Right renal pelvis (tissue), 4 donors: ENCODE data around the gene RECQL5. TPM values are rescaled to one million over a fixed set of nuclear protein-coding genes. Genes with fewer than 3 reads are reported as not detected.
"Not testable (repeated sequence)": the region's sequence is repeated elsewhere in the genome, so short reads cannot be mapped to it uniquely, and the experiment has no call there.

ENCODE experiments used
- DNase-seq, 4 donors: peaks; one replicate each; pipeline ENCODE4 v3.0.0-alpha.2; 2013; ENCODE audit warnings: low read depth in 4 of 4, low spot score in 3 of 4, missing footprints in 1 of 4
- polyA plus RNA-seq, 4 donors: library from polyadenylated mRNA; unstranded; fragments of 120-200 nt; gene quantifications; one replicate each; pipeline ENCODE4 v1.2.1, GENCODE V29; 2013; ENCODE audit not compliant: insufficient read length in 4 of 4

The RECQL5 gene
- polyA plus RNA-seq, 4 donors, result 33.7 to 46.5 (median 38.7) TPM

DNA sequence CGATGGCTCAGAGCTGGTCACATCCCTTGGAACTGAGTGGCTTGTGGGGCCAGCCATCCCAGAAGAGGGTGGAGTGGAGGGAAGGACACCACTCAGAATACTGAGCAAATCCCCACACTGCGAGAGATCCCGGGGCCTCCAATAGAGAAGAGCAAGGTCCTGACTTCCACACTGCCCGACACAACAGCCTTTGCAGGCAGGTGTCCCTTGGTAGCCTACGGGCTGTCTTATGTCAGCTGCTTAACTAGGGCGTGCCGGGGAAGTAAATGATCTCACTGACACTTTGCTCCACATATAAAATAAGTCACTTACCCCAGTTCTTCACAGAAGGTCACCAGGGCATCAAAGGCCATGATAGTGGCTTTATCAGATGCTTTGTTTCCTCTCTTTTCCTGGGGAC lies 16.1 kb downstream of the RECQL5 start:
- DNase-seq, result no peak

DNA sequence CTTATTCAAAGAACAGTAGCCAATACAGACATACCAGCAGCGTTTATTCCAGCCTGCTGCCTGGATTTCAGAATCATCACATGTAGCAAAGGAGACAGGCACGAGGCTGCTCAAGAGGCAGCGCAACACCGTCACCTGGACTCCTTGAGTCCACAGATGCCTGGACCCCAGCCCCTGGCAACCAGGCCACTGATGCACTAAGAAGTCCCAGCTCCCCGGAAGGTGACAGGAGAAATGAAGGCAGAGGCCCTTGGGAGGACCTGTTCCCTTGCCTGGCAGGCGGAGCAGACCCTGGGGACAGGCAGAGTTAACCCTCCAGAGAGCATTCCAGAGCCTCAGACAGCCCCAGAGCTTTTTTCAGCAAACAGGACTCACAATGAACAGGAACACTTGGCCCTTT lies 17.3 kb downstream of the RECQL5 start:
- no peak for DNase-seq

DNA sequence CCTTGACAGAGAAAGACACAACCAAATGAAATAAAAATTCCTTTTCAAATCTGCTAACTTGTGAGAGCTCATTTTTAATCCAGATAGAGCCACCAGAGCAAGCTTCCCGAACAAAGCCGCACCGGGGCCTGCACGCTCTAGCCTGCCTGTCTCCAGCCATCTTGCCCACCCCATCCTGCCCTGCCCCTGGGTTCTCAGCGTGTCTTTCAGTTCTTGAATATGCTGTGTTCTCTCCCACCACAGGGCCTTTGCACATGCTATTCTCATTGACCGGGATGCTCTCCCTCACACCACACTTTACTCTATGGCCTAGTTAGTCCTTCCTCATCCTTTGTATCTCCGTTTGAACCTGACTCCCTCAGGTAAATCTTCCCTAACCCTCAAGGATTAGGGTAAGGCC lies 19.0 kb downstream of the RECQL5 start:
- no peak for DNase-seq

DNA sequence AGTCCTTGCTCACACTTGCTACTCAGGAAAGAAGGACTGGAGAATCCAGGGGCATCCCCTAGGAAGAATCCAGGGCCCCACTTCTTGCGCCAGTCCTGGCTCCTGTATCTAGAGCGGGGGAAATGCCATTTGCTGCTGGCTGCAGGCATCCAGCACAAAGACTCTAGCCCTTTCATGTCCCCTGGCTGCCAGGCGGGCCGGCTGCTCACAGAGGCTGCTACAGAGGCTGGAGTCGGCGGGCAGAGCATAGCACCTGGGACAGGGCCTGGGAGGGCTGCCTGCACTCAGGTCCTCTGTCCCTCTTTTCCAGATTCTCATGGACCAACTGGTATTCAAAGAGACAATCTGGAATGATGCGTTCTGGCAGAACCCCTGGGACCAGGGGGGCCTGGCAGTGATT lies 19.9 kb downstream of the RECQL5 start:
- no peak for DNase-seq

DNA sequence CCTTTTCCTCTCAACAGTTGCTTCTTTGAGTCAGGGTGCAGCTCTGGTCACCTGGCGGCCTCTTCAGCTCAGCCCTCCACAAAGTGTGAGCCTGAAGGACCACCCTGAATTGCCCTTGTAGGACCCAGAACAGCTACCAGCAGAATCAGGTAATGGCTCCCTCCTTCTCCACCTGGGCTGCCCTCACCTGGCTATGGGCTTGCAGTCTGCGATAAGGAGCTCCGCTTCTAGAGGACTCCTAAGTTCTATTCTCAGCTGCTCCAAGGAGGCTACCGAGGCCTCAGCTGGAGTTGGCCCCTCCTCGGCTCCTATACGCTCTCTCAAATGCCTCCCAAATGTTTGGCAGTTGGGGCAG lies 20.3 kb downstream of the RECQL5 start:
- DNase-seq, result no peak

DNA sequence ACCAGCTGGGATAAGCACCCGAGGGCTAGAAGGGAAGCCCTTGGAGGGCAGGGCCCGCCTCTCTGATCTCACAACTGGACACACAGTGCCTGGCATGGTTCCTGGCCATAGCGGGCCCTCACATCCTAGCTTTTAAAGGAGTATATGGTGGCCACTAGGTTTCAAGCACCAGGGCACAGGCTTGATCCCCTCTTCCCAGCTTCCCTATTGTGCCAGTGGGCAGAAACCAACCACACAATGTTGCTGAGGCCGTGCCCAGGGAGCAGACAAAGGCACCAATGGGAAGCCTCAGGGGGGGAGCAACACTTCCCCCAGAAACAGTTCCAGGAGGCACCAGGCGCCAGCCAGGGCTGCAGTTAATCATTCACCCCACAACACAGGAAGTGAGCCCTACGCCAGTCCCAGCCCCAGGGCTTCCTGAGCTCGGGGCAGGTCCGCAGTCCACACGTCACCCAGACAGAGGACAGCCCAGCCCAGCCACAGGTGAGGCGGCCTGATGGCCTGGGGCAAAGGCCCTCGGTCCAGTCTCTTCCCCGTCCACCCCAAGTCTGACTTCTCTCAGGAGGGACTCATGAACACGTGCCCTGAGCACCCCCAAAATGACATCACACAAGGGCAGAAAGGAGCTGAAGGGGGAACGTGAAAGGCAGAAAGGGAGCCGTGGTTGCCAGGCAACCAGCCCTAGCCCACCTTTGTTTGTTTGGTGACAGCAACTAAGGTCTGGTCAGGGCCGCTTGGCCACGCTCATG lies 20.9 kb downstream of the RECQL5 start:
- peak in 3 of 4 donors; percentile 53 to 74 (median 72) for DNase-seq

DNA sequence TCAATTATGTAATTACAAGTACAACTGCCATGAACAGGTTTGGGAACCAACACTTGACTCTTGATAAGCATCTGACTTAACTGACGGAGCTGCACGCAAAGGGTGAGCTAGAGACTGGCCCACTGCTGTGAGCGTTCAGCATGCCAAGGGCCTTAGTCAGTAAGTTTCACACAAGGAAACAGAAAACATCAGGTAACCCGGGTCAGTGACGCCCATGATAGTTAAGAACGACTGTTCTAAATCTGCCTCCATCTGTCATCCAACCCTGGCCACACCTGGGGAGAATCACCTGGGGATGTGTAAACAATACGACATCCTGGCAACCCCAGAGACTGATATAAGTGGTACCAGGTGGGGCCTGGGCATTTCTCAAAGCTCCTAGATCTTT lies 21.5 kb downstream of the RECQL5 start:
- no peak for DNase-seq

DNA sequence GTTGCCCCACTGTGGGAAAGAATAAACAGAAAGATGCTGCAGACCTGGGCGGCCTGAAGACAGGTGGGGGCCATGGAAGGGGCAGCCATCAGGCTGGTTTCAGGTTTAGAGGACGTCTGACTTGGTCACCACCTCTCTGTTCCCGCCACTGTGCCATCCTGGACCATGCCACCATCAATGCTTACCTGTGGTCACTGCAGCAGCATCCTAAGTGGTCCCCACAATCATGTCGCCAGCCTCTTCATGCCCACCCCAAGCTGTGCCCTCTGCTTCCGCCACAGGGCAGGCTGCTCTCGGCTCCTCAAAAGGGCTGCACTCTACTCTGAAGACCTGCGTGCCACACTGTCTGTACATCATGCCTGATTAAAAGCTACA lies 23.3 kb downstream of the RECQL5 start:
- DNase-seq, result no peak

DNA sequence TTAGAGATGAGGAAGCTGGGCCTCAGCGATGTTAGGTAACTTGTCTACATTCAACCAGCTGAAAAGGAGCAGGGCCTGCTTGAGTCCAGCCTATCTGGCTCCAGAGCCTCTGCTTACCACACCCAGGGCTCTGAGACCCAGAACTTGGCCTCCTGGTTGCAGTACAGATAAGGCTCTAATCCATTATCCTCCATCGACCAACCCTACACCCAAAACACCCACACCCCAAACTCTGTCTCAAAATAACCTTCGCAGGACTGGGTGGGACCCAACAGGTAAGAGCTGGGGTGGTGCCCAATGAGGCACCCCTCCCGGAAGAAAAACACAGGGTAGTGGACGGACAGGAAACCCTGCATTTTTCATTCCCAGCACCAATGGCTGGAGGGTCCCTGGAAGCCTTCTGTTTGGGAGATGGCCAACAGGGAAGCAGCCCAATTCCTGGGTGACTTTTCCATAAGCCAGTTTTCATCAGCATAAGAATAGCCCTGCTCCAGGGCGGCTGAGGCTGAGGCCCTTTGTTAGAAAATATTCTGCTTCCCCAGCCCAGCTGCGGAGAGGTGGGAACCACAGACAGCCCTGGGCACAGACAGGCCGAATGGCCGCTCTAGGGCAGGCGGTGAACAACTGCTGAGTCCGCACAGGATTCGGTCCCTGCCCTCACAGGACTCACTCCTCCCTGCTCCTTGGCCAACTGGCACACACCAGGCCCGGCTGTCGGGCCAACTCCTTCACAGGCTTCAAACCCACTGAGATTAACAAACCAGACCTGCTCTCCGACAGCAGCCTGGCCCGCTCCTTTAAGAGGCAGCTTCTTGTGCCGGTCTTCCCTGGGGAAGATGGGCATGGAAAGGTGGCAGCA lies 23.9 kb downstream of the RECQL5 start:
- DNase-seq, result no peak

DNA sequence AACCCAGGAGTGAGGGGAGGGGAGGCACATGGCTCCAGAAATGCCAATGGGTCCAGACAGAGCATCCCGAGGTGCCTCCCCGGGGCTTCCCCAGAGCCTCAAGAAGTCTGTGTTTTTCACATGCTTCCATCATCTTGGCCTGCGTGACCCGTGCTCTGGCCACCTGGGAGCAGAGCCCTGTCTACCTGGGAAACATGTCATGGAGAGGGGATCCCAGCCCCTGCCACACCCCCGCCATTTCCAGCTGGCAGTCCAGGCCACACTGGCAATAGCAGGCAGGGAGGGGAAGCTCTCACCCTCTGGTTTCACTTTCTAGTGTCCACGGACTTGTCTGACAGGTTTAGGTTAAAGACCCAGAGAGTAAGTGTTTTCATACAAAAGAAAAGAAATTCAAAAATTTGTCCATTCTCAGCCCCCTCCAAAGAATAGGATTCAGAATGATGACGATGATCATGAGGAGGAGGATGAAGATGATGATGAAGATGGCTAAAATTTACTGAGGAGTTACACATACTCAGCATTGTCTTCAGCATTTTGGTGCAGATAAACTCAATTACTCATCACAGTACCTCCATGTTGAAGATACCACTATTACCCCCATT lies 24.7 kb downstream of the RECQL5 start:
- DNase-seq, result no peak

DNA sequence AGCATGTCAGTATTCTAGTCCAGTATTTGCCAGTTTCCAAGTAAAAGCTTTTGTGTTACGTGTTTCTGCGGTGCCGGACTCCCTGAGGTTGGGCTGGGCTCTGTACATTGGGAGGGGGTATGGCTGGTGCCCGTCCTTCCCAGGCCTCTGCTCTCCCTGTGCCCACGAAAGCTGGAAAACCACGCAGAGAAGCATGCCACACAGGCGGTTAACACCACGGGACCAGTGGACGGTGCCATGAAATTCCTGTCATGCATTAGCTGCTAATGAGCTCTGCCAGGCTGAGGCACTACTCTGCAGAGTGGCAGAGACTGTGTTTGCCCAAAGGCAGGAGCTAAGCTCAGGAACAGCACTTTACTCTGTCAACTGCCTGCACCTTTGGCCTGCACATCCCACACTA lies 25.6 kb downstream of the RECQL5 start:
- DNase-seq, result no peak

DNA sequence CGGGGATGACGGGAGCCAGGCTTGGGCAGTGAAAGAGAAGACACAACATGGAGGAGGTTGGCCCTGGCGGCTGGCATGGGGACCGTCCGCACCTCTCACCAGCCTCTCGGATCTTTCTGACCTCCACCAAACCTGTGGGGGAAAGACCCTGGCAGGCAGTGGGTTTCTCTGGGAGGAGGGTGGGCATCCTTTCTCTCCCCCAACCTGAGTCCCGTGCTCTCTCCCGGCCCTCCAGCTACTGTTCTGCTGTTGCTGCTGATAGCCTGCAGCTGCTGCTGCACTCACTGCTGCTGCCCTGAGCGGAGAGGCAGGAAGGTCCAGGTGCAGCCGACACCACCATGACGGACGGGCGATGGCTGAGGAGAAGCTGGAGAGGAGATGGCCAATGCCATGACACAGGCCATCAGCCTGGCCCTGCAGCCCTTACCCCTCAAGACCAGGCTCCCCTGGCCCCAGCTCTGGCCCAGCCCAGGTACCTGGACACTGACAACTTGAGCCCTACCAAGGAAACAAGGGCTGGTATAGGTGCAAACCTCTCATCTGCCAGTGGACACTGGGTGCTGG lies 26.3 kb downstream of the RECQL5 start:
- no peak for DNase-seq

DNA sequence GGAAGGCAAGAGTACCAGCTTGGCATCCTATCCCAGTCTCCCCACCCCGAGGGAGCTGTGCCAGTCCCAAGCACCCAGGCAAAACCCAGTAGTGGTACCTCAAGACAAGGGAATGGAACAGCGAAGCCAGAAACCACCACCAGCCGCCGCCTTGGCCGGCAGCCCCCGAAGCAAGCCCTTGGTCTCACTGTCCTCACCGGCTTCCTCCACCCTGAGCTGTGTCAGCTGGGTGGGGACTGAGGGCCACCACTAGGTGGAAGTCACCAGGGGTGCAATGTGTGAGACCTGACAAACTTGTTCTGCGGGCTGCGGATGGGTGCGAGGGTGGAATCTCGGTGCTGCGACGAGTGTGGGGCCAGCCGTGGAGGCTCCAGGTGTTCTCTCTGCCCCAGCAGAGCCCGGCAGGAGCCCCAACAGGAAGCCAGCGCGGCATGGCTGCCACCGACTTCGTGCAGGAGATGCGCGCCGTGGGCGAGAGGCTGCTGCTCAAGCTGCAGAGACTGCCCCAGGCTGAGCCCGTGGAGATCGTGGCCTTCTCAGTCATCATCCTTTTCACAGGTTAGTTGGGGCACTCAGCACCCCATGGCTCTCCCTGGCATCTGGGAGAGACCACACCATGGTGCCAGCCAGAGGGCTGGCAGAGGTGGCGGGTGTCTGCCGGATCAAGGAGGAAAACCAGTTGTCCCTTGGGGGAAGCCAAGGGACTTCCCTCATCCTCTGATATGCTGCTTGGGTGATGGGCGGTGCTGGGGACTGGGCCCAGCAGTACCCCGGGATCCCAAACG lies 27.0 kb downstream of the RECQL5 start:
- DNase-seq, result no peak

DNA sequence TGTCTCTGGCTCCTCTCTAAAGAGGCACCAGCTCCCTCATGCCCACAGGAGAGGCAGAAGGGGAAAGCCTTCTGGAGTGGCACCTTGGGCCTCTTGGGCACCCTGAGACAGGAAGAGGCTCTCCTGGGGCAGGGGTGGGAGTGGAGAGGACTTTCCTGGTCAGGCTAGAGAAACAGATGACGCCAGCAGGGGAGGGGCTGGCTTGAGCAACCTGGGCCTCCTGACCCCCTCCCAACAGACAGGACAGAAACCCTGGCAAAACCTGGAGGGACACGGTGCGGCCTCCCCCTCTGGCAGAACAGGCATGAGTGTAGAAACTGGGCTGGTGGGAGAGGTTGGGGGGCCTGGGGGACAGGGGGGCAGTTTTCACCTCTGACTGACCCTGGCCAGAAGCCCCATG lies 27.6 kb downstream of the RECQL5 start:
- no peak for DNase-seq

DNA sequence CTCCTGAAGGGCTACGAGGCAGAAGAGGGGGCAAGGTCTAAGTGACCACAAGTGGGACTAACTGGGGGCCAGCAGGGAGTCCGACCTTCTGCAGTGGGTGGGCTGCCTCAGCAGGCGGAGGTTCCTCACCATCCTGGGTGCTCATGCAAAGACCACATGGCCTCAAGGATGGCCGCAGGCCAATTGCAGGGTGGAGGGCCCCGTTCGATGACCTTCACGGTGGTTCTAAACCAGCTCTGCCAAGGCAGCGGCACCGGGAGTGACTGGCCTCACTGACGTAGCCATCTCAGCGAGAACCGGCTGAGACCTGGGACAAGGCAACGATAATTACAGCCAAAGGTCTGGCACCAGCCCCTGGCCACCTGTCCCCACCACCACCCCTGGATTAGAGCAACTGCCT lies 28.1 kb downstream of the RECQL5 start:
- no peak for DNase-seq

DNA sequence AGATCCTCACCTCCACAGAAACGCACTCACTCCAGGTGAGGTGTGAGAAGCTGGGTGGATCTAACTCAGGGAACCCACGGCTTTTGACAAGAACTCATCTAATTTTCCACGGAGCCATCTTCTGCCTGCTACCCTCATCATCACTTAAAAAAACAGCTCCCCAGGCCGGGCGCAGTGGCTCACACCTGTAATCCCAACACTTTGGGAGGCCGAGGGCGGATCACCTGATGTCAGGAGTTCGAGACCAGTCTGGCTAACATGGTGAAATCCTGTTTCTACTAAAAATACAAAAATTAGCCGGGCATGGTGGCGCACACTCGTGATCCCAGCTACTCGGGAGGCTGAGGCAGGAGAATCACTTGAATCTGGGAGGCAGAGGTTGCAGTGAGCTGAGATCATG lies 28.9 kb downstream of the RECQL5 start:
- not testable (repeated sequence) for DNase-seq

DNA sequence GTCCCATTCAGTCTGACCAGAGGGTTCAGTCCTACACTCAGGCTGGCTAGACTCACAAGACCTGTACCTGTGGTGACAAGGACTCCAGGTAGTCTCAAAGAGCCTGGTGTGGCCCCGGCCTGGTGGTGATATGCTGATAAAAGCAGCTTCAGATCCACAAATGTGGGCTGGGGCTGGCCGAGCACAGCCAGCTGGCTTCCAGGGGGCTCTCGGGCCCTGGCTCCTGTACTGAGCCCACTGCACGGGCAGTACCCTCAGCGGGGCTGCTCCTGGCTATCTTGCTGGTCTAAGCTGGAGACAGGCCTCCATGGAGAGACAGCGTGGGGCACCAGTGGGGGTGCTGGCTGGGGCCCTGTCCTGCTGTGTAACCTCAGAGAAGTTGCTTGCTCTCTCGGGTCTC lies 29.4 kb downstream of the RECQL5 start:
- no peak for DNase-seq

DNA sequence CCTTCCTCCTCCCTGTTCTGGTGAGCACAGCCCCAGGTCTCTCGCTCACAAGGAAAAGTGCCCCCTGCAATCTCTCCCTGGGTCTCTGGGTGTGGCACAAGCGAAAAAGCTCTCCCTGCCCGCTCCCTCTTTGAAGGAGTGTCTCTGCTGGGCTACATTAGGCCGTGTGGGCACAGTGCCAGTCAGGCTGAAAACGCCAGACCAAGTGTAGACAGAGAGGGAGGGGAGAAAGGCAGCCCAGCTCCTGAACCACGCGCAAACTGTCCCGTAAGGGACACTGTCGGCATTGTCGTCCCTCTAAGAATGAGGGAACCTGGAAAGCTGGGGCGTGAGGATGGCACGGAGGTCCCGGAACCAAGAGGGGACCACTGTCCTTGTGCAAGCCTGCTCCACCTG lies 29.8 kb downstream of the RECQL5 start:
- DNase-seq, result no peak

DNA sequence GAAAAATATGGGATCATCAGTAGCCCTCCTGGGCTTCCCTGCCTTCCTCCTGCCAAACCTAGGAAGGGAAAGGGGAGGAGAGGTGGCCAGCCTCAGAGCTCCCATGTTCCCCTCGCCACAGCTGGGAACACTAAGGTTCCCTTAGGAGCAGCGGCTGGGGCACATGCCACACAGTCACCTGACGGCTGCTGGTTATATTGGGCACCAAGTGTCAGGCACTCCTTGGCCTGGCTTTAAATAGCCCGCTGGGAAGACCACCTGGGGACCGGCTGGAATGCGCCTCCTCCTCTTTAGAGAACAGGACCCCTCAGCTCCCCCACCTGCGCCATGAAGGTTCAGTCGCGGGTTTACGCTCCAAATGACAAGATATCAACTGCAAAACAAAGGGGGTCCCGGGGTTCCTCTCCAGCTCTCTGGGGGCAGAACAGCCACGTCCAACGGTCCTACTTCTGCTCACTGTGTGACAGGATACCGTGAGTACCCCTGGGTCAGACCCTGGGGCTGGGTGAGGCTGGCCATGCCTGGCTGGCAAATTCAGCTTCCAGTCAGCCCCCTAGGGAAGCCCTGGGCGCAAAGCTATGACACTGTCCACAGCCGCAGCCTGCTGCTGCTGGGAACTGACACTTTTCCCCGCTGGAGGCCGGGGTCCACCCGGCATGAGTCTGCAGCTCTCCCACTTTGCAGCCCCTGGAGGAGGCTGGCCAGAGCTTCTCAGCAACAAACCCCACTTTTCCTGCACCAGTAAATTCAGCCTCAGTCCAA lies 30.4 kb downstream of the RECQL5 start:
- no peak for DNase-seq

DNA sequence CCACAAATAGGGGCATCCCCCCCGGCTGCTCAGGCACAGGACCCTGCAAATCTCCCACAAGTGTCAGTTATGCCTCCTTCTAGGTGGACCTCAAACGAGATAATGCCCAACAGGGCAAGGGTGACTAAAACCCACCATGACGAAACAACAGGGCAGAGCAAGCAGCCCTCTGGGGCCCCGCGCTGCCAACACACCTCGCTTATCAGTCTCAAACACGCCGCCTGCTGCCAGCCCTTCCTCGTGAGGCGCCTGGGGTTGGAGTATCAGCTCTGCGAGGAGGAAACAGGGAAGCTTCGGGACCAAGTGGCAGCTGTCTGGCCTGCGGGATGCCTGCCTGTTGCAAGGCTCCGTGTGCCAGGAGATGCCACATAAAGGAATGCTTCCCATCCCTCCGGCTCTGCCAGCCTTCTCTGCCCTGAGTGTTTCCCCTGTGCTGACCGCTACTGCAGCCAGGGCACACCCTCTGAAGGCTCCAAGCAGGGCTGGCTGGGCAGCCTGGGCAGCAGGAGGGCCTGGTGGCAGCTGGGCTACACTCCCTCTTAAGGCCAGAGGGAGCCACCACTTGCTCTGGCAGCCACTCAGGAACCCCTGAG lies 31.2 kb downstream of the RECQL5 start:
- no peak for DNase-seq
